HEK293T (cell line): ENCODE data around the gene CALR3.
A peak's percentile ranks its signal among the peaks of the same experiment; 100 is the strongest.

Source experiments
- CTCF ChIA-PET: fragments of 350-600 bp; formaldehyde crosslinking; extraction: SDS; loops from one replicate; lab custom pipeline; 2021; ENCODE audit warnings: antibody characterized with exemption, inconsistent platforms; lab: Yijun Ruan, JAX
- POLR2A ChIA-PET: fragments of 350-600 bp; formaldehyde crosslinking; extraction: SDS; loops from one replicate; lab custom pipeline; 2020; ENCODE audit warnings: antibody characterized with exemption, inconsistent platforms; lab: Yijun Ruan, JAX
- DNase-seq: peaks from one replicate; pipeline ENCODE4 v3.0.0; 2012; ENCODE audit warnings: mixed read lengths; ENCODE audit errors: extremely low spot score
- ARNT ChIP-seq: fragments of 450-650 bp; IDR thresholded peaks from 2 replicates; pipeline ENCODE4 v1.6.1; 2017; ENCODE audit warnings: mild to moderate bottlenecking
- BHLHE40 ChIP-seq: fragments of 450-650 bp; IDR thresholded peaks from 2 replicates; pipeline ENCODE4 v1.6.1; 2016; ENCODE audit warnings: mild to moderate bottlenecking, moderate library complexity, borderline replicate concordance
- CTBP1 ChIP-seq: fragments of 450-650 bp; IDR thresholded peaks from 2 replicates; pipeline ENCODE4 v1.6.1; 2016; ENCODE audit warnings: borderline replicate concordance
- ELF4 ChIP-seq: fragments of 450-650 bp; IDR thresholded peaks from 2 replicates; pipeline ENCODE4 v1.6.1; 2017; ENCODE audit warnings: antibody characterized with exemption
- FOXA1 ChIP-seq: fragments of 450-650 bp; IDR thresholded peaks from 2 replicates; pipeline ENCODE4 v1.6.1; 2016; ENCODE audit warnings: mild to moderate bottlenecking
- FOXK2 ChIP-seq: fragments of 450-650 bp; IDR thresholded peaks from 2 replicates; pipeline ENCODE4 v1.6.1; 2016; ENCODE audit warnings: mild to moderate bottlenecking
- FOXM1 ChIP-seq: fragments of 450-650 bp; IDR thresholded peaks from 2 replicates; pipeline ENCODE4 v1.6.1; 2017; ENCODE audit warnings: mild to moderate bottlenecking, borderline replicate concordance
- HDGF ChIP-seq: fragments of 450-650 bp; IDR thresholded peaks from 2 replicates; pipeline ENCODE4 v1.6.1; 2017; ENCODE audit warnings: antibody characterized with exemption, borderline replicate concordance
- L3MBTL2 ChIP-seq: fragments of 450-650 bp; conservative IDR thresholded peaks from 2 replicates; pipeline ENCODE4 v1.6.1; 2016; ENCODE audit warnings: mild to moderate bottlenecking
- LEF1 ChIP-seq: fragments of 450-650 bp; IDR thresholded peaks from 2 replicates; pipeline ENCODE4 v1.6.1; 2017; ENCODE audit warnings: mild to moderate bottlenecking, borderline replicate concordance
- NFRKB ChIP-seq: fragments of 450-650 bp; IDR thresholded peaks from 2 replicates; pipeline ENCODE4 v1.6.1; 2016; ENCODE audit warnings: mild to moderate bottlenecking, moderate library complexity
- SP1 ChIP-seq: fragments of 450-650 bp; IDR thresholded peaks from 2 replicates; pipeline ENCODE4 v1.6.1; 2017
- SUZ12 ChIP-seq: fragments of 450-650 bp; IDR thresholded peaks from 2 replicates; pipeline ENCODE4 v1.6.1; 2016; ENCODE audit warnings: mild to moderate bottlenecking
- TARDBP ChIP-seq: fragments of 450-650 bp; IDR thresholded peaks from 2 replicates; pipeline ENCODE4 v1.6.1; 2016
- ZNF384 ChIP-seq: fragments of 450-650 bp; IDR thresholded peaks from 2 replicates; pipeline ENCODE4 v1.6.1; 2016
- TF ChIP-seq, protein P1 (sequence below): fragments of 450-650 bp; IDR thresholded peaks from 2 replicates; pipeline ENCODE4 v1.6.1; 2016

Gene CALR3

DNA sequence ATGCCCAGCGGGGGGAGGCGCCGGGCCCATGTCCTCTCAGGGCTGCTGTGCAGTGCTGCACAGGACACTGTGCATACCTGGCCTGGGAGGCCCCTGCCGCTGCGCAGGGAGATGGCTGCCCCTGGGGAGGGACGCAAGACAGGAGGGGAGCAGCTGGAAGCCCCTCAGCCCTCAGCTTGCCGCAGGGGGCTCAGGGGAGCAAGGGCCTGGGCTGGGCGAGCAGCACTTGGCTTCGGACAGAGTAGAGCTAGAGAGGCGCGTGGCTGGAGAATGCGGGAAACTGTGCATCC is 35.4 kb upstream of the CALR3 start:
- TF ChIP-seq SP1 (no peak), FOXK2 (no peak), FOXA1 (no peak), ZNF384 (no peak), SUZ12 (no peak), CTBP1 (no peak), BHLHE40 (no peak), ELF4 (no peak), HDGF (no peak), L3MBTL2 (no peak), TARDBP (no peak), FOXM1 (no peak), LEF1 (no peak), NFRKB (no peak), ARNT (no peak)
- TF ChIP-seq, protein P1, sequence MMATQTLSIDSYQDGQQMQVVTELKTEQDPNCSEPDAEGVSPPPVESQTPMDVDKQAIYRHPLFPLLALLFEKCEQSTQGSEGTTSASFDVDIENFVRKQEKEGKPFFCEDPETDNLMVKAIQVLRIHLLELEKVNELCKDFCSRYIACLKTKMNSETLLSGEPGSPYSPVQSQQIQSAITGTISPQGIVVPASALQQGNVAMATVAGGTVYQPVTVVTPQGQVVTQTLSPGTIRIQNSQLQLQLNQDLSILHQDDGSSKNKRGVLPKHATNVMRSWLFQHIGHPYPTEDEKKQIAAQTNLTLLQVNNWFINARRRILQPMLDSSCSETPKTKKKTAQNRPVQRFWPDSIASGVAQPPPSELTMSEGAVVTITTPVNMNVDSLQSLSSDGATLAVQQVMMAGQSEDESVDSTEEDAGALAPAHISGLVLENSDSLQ, result no peak
- POLR2A ChIA-PET, result interaction anchor here (1.3 kb wide), 1 partner anchor 10 kb away, joined by 3 read pairs; no protein-coding TSS in a partner anchor

DNA sequence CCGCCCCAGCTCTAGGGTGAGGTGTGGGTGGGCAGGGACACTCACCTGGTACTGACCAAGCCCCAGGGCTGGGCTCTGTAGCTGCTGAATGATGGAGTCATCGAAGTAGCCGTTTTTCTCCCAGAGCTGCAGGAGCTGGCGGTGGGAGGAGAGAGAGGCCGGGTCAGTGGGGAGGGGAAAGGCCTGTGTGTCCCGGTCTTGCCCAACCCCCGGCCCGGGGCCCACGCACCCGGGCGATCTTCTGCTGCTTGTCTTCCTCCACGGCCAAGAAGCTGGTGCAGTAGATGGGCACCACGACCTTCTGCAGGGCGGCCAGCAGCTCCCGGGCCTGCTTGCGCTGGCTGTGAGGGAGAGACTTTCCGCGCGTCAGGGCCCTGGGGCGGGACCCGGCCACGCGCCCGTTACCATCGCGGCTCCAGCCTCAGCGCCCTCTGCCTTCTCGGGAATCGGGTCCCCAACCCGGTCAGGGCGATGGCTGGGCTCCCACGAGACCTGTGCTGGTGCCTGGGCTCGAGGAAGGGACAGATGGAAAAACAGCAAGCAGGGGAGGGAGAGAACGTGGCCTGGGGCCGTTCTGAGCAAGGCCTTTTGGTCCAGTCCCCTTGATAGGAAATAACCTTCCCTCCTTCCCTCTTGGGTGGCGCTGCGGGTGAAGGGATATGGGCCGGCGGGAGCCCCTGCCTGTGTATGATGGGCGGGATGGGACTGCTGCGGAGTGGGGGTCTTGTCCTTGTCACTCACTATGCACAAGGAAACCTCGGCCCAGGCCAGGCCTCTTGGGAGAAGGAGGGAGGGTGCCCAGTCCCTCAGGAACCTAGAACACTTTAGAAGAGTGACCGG is 34.8 kb upstream of the CALR3 start:
- CTCF ChIA-PET, result interaction anchor here (0.5 kb wide), 1 partner anchor 76 kb away, joined by 3 read pairs; no protein-coding TSS in a partner anchor
- TF ChIP-seq CTBP1 (no peak), SUZ12 (no peak), HDGF (no peak), ELF4 (no peak), FOXA1 (no peak), ZNF384 (no peak), FOXM1 (no peak), SP1 (no peak), NFRKB (no peak), L3MBTL2 (no peak), TARDBP (no peak), FOXK2 (no peak), BHLHE40 (no peak), LEF1 (no peak), ARNT (no peak)
- TF ChIP-seq, protein P1, result no peak
- DNase-seq, result no peak
- POLR2A ChIA-PET, result no interaction called here

More for the DNA sequence above, 35.4 kb upstream of the CALR3 start:
- no peak for DNase-seq
- CTCF ChIA-PET, result no interaction called here

DNA sequence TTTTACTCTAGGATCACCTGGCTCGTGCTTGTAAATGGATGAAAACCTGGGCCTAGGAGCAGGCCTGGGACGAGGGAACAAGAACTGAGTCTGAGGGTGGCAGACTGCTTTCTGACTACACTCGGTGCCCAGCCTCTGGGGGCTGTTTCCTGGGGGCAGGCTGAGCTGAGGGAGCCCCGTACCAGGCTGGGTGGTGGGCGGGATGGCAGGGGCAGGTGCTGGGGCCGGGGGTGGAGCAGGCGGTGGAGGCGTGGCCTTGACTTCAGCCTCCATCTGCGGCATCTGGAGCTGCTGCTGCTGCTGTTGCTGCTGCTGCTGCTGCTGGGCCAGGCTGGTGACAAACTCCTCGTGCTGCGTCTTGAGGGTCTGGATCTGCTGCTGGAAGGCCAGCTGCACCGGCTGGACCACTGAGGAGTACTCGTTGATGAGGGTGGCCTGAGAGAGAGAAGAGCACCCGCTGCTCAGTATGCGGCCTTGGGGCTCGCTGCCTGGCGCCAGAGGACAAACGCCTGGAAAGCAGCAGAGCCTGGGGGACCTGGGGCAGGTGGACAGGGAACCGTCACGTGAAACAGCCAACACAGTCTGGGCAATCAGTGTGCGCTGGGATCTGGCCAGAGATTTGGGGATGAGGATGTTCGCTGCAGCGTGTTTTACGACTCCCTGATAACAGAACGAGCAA is 33.6 kb upstream of the CALR3 start:
- POLR2A ChIA-PET, result no interaction called here
- CTCF ChIA-PET, result no interaction called here
- TF ChIP-seq NFRKB (no peak), FOXA1 (no peak), LEF1 (no peak)
- TF ChIP-seq, protein P1, result no peak
- no peak for DNase-seq

DNA sequence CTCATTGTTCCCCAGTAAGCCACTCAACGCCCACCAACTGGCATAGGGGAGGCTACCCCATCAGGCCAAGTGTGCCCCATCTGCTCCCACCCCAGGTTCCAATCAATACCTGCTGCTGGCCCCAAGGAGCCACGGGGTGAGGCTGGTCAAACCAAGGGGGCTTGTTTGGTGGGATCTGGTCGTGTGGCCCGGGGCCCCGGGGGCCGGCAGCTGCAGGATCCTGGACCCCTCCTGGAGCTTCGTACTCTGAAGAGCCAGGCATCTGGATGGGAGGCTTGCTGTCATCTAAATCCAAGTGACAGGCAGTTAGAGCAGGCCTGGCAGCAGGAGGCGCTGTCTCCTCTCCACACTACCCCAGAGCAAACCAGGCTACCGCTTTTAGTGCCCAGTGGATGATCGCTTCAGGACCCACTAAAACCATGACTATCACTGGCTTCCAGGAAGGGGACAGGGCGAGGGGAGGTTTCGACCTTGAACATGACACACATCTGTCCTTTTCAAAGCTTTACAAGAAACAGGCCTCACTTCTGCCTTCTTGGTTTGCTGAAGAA is 32.1 kb upstream of the CALR3 start:
- ChIA-PET CTCF (interaction anchor here (0.6 to 1.2 kb wide), 2 partner anchors 13 to 86 kb away, joined by 3 to 4 read pairs; no protein-coding TSS in a partner anchor), POLR2A (no interaction called here)
- no peak for TF ChIP-seq ELF4
- TF ChIP-seq, protein P1, result peak; percentile 76
- DNase-seq, result peak; percentile 69

DNA sequence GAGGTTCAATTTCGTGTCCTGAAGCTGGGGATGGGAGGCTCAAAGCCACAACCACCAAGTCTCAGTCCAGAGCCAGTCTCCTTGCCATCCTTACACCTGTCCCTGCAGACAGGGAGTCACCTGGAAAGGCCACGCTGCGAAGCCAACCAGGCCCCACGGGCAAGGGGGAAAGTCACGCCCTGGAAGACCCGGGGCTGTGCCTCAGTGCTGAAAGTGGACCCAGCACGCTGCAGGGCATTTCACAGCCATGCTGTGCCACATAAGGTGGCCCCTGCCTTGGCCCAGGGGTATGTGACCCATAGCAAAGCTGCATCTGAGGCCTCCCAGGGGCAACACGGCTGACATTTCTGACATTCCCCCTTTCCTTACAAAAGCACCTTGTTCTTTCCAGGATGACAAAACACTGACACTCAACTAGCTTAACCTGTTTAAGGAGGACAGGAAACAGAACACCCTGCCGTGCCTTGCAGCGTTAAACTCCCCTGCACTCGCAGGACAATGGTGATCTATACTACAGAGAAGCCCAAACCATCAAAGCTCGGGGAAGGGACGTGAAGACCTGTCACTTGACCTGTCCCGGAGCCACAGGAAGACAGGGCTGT is 31.5 kb upstream of the CALR3 start:
- no peak for TF ChIP-seq FOXA1
- TF ChIP-seq SUZ12, result no peak
- TF ChIP-seq BHLHE40, result no peak
- no peak for TF ChIP-seq HDGF
- TF ChIP-seq CTBP1, result no peak
- no peak for TF ChIP-seq ELF4
- TF ChIP-seq LEF1, result no peak
- no peak for TF ChIP-seq ARNT
- no peak for TF ChIP-seq ZNF384
- TF ChIP-seq, protein P1, result no peak
- TF ChIP-seq SP1, result no peak
- ChIA-PET POLR2A (no interaction called here), CTCF (interaction anchor here (0.6 to 1.2 kb wide), 2 partner anchors 12 to 86 kb away, joined by 3 to 4 read pairs; no protein-coding TSS in a partner anchor)
- no peak for DNase-seq
